Measurements from ENCODE around the gene KRT39. TPM values are rescaled to one million over a fixed set of nuclear protein-coding genes. Genes with fewer than 3 reads are reported as not detected.
A peak's percentile ranks its signal among the peaks of the same experiment; 100 is the strongest.

The KRT39 gene
- total and polyA plus RNA-seq, 2 of the 13 experiments (the other 11 are each of a cell fraction or from before 2014, with no cell fraction given) = 0.07 to 1.2 TPM

DNA sequence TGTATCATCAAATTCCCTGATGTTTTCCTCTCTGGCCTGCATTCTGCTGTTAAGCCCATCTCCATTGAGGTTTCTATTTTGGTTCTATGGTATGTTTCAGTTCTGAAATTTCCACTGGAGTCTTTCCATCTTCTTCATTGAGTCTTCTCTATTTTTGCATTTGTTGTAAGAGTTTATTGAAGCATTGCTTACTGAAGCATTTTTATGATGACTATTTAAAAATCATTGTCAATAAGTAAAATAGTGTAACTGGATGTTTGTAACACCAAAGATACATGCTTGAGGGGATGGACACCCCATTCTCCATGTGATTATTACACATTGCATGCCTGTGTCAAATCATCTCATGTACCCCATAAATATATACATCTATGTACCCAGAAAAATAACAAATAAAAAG lies 8.8 kb upstream of the KRT39 start:
- H3K79me2 ChIP-seq (ENCODE audit: insufficient read depth, low read length) = no peaks in the 10 kb centered on the region
- ATAC-seq = no peak
- no peak for DNase-seq (ENCODE audit: low spot score)
- TF ChIP-seq ARNTL (CRISPR knock-in tag; IDR thresholded peaks at IDR 0.05) = no peak
- TF ChIP-seq MAFK (conservative IDR thresholded peaks at IDR 0.05 in 1 of 2, IDR thresholded peaks at IDR 0.05 in 1 of 2; ENCODE audit: low read length in 2 of 2) = peak; percentile 14 to 66; a peak in 2 of 4 replicates
- TF ChIP-seq MAFF (IDR thresholded peaks at IDR 0.05; ENCODE audit: low read depth, low read length) = peak; percentile 72
- in situ Hi-C loops (cut with HindIII; ENCODE audit: extremely low pct_ligation_motif_present, low pct_unique_long_range_greater_than_20kb) (no loop called here), intact Hi-C loops (cut with micrococcal nuclease; ENCODE audit: unreplicated experiment) (no loop called here)
- FAIRE-seq = no peak
- H3K27ac ChIP-seq (ENCODE audit: extremely low read length, insufficient read depth, low read length) = no peak overlapping the region
- H3K9ac ChIP-seq (ENCODE audit: insufficient read depth, low read depth, low read length) = no peak overlapping the region
- POLR2A ChIA-PET = no interaction called here
- no peaks in the 10 kb centered on the region for H3K27me3 ChIP-seq (ENCODE audit: control insufficient read depth in 1 of 2, insufficient read depth in 2 of 2, low read length in 2 of 2)
- H3K4me2 ChIP-seq (ENCODE audit: low read depth, low read length) = no peak overlapping the region
- H3K4me3 ChIP-seq (replicated peaks in 1 of 3; ENCODE audit: insufficient read depth in 1 of 3, low read depth in 2 of 3, low read length in 3 of 3) = no peak overlapping the region
- no peak overlapping the region for H2AFZ ChIP-seq (ENCODE audit: low read length)
- no peaks in the 10 kb centered on the region for H3K9me3 ChIP-seq (ENCODE audit: low read length)
- H3K4me1 ChIP-seq (ENCODE audit: insufficient read depth, low read length) = no peaks in the 10 kb centered on the region
- BruUV-seq (replicated peaks) = no TSS peak
- no peaks in the 10 kb centered on the region for H4K20me1 ChIP-seq (ENCODE audit: insufficient read depth, low read length)
- no peaks in the 10 kb centered on the region for H3K36me3 ChIP-seq (replicated peaks in 1 of 2; ENCODE audit: control insufficient read depth in 1 of 2, insufficient read depth in 2 of 2, low read length in 2 of 2)
- CTCF ChIA-PET (ENCODE audit: low intra/inter-chr PET ratio, low total read pairs) = no interaction called here

DNA sequence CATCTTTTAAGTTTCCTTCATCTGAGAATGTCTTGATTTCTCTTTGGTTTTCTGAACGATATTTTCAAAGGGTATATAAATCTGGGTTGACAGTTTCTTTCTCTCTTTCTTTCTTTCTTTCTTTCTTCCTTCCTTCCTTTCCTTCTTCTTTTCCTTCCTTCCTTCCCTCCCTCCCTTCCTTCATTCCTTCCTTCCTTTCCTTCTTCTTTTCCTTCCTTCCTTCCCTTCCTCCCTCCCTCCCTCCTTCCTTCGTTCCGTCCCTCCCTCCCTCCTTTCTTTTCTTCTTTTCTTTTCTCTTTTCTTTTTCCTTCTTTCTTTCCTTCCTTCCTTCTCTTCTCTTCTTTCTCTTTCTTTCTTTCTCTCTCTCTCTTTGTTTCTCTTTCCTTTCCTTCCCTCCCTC lies 7.6 kb upstream of the KRT39 start:
- intact Hi-C loops (cut with micrococcal nuclease; ENCODE audit: unreplicated experiment) = no loop called here
- POLR2A ChIA-PET = no interaction called here
- H3K79me2 ChIP-seq (ENCODE audit: insufficient read depth, low read length) = no peaks in the 10 kb centered on the region
- DNase-seq (ENCODE audit: low spot score) (no peak), ATAC-seq (no peak), FAIRE-seq (no peak)
- CTCF ChIA-PET (ENCODE audit: low intra/inter-chr PET ratio, low total read pairs) = no interaction called here
- no peak overlapping the region for H2AFZ ChIP-seq (ENCODE audit: low read length)
- no peaks in the 10 kb centered on the region for H3K36me3 ChIP-seq (replicated peaks in 1 of 2; ENCODE audit: control insufficient read depth in 1 of 2, insufficient read depth in 2 of 2, low read length in 2 of 2)
- TF ChIP-seq KLF11 (CRISPR knock-in tag; IDR thresholded peaks at IDR 0.05) = no peak
- no peak for TF ChIP-seq HMGA1 (CRISPR knock-in tag; conservative IDR thresholded peaks at IDR 0.05)
- TF ChIP-seq KMT2B (CRISPR knock-in tag; IDR thresholded peaks at IDR 0.05) = no peak
- TF ChIP-seq ZNF549 (CRISPR knock-in tag; IDR thresholded peaks at IDR 0.05) = no peak
- no peaks in the 10 kb centered on the region for H3K9me3 ChIP-seq (ENCODE audit: low read length)
- no peak overlapping the region for H3K4me3 ChIP-seq (replicated peaks in 1 of 3; ENCODE audit: insufficient read depth in 1 of 3, low read depth in 2 of 3, low read length in 3 of 3)
- no peaks in the 10 kb centered on the region for H4K20me1 ChIP-seq (ENCODE audit: insufficient read depth, low read length)
- H3K4me2 ChIP-seq (ENCODE audit: low read depth, low read length) = no peak overlapping the region
- no peak overlapping the region for H3K9ac ChIP-seq (ENCODE audit: insufficient read depth, low read depth, low read length)
- H3K4me1 ChIP-seq (ENCODE audit: insufficient read depth, low read length) = no peaks in the 10 kb centered on the region
- WGBS (ENCODE audit: low lambda C conversion rate) = 72% methylated on average over 3 of the region's 3 CpGs
- H3K27me3 ChIP-seq (ENCODE audit: control insufficient read depth in 1 of 2, insufficient read depth in 2 of 2, low read length in 2 of 2) = no peaks in the 10 kb centered on the region
- H3K27ac ChIP-seq (ENCODE audit: extremely low read length, insufficient read depth, low read length) = no peak overlapping the region
- in situ Hi-C loops (cut with HindIII; ENCODE audit: extremely low pct_ligation_motif_present, low pct_unique_long_range_greater_than_20kb) = no loop called here
- no TSS peak for BruUV-seq (replicated peaks)

Data from HepG2 (cell line).